ENCODE data around the gene HMSD. TPM values are rescaled to one million over a fixed set of nuclear protein-coding genes. Genes with fewer than 3 reads are reported as not detected.

HMSD gene
- polyA plus RNA-seq, 1 of the 3 experiments (the other 2 are of a cell fraction), result not detected

- ChIA-PET CTCF (interaction anchor here (0.6 to 2.4 kb wide), 40 partner anchors 9 to 468 kb away, joined by 3 to 20 read pairs (median 4); partner anchors contain the start of gene SERPINB2), POLR2A (no interaction called here)
- no peak overlapping the region for H3K27ac ChIP-seq (ENCODE audit: low read depth in 2 of 2, low read length in 1 of 2)
- no peaks in the 10 kb centered on the region for H3K9me2 ChIP-seq
- H3K9ac ChIP-seq, result no peak overlapping the region
- H3K4me3 ChIP-seq (ENCODE audit: low read depth in 2 of 2, low read length in 1 of 2), result no peak overlapping the region
- H3K27me3 ChIP-seq (ENCODE audit: insufficient read depth), result no peaks in the 10 kb centered on the region
- 17% methylated on average over 6 of the region's 6 CpGs for whole genome bisulfite sequencing (ENCODE audit: low lambda C conversion rate)
- no peaks in the 10 kb centered on the region for H4K20me1 ChIP-seq (ENCODE audit: insufficient read depth)
- peaks cover 0 to 3% of the 10 kb centered on the region in 2 experiments; a peak in 1 of 4 replicates for H3K4me1 ChIP-seq (ENCODE audit: control insufficient read depth in 1 of 2, insufficient read depth in 2 of 2, low read depth in 1 of 2, low read length in 1 of 2)
- H3F3A ChIP-seq (replicated peaks; ENCODE audit: insufficient read depth), result no peaks in the 10 kb centered on the region
- no peak overlapping the region for H2AFZ ChIP-seq (ENCODE audit: low read depth)
- no peak overlapping the region for H3K4me2 ChIP-seq
- peak; percentile 72 for DNase-seq
- H3K79me2 ChIP-seq (ENCODE audit: insufficient read depth), result no peaks in the 10 kb centered on the region
- H3K9me3 ChIP-seq, result no peaks in the 10 kb centered on the region
- no peaks in the 10 kb centered on the region for H3K36me3 ChIP-seq (replicated peaks in 1 of 2; ENCODE audit: control insufficient read depth in 1 of 2, insufficient read depth in 2 of 2, low read length in 1 of 2)
- TF ChIP-seq ZBTB33 (IDR thresholded peaks at IDR 0.05; ENCODE audit: borderline replicate concordance, low read depth) (no peak), GATA2 (CRISPR knock-in tag; IDR thresholded peaks at IDR 0.05) (no peak), SIN3A (IDR thresholded peaks at IDR 0.05; ENCODE audit: borderline replicate concordance, low read depth, low read length) (no peak), FOXM1 (IDR thresholded peaks at IDR 0.05; ENCODE audit: low read depth) (no peak), NRF1 (IDR thresholded peaks at IDR 0.05; ENCODE audit: low read depth, low read length) (no peak), YY1 (IDR thresholded peaks at IDR 0.05; ENCODE audit: low read depth) (no peak), EP300 (IDR thresholded peaks at IDR 0.05; ENCODE audit: borderline replicate concordance in 1 of 2, low read depth in 1 of 2, low read length in 1 of 2) (no peak), RAD21 (IDR thresholded peaks at IDR 0.05; ENCODE audit: low read length) (peak; percentile 70), ELF1 (IDR thresholded peaks at IDR 0.05) (no peak), RFX5 (IDR thresholded peaks at IDR 0.05; ENCODE audit: low read length) (no peak), MXI1 (IDR thresholded peaks at IDR 0.05; ENCODE audit: low read depth, low read length) (peak; percentile 29; the same call in 1 of the 2 replicates), FOSL2 (IDR thresholded peaks at IDR 0.05; ENCODE audit: borderline replicate concordance, low read depth) (no peak), EZH2phosphoT487 (IDR thresholded peaks at IDR 0.05; ENCODE audit: borderline replicate concordance, low read depth) (no peak), PBX3 (IDR thresholded peaks at IDR 0.05) (no peak), CHD2 (IDR thresholded peaks at IDR 0.05; ENCODE audit: low read length, partially characterized antibody) (no peak), RCOR1 (IDR thresholded peaks at IDR 0.05; ENCODE audit: low read length) (no peak), MEF2A (IDR thresholded peaks at IDR 0.05; ENCODE audit: borderline replicate concordance, low read depth) (no peak), SMC3 (IDR thresholded peaks at IDR 0.05; ENCODE audit: low read depth, low read length) (peak; percentile 52)
- TF ChIP-seq, protein P1, sequence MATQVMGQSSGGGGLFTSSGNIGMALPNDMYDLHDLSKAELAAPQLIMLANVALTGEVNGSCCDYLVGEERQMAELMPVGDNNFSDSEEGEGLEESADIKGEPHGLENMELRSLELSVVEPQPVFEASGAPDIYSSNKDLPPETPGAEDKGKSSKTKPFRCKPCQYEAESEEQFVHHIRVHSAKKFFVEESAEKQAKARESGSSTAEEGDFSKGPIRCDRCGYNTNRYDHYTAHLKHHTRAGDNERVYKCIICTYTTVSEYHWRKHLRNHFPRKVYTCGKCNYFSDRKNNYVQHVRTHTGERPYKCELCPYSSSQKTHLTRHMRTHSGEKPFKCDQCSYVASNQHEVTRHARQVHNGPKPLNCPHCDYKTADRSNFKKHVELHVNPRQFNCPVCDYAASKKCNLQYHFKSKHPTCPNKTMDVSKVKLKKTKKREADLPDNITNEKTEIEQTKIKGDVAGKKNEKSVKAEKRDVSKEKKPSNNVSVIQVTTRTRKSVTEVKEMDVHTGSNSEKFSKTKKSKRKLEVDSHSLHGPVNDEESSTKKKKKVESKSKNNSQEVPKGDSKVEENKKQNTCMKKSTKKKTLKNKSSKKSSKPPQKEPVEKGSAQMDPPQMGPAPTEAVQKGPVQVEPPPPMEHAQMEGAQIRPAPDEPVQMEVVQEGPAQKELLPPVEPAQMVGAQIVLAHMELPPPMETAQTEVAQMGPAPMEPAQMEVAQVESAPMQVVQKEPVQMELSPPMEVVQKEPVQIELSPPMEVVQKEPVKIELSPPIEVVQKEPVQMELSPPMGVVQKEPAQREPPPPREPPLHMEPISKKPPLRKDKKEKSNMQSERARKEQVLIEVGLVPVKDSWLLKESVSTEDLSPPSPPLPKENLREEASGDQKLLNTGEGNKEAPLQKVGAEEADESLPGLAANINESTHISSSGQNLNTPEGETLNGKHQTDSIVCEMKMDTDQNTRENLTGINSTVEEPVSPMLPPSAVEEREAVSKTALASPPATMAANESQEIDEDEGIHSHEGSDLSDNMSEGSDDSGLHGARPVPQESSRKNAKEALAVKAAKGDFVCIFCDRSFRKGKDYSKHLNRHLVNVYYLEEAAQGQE (IDR thresholded peaks at IDR 0.05; ENCODE audit: low read depth, low read length), result no peak
- TF ChIP-seq, protein P2, sequence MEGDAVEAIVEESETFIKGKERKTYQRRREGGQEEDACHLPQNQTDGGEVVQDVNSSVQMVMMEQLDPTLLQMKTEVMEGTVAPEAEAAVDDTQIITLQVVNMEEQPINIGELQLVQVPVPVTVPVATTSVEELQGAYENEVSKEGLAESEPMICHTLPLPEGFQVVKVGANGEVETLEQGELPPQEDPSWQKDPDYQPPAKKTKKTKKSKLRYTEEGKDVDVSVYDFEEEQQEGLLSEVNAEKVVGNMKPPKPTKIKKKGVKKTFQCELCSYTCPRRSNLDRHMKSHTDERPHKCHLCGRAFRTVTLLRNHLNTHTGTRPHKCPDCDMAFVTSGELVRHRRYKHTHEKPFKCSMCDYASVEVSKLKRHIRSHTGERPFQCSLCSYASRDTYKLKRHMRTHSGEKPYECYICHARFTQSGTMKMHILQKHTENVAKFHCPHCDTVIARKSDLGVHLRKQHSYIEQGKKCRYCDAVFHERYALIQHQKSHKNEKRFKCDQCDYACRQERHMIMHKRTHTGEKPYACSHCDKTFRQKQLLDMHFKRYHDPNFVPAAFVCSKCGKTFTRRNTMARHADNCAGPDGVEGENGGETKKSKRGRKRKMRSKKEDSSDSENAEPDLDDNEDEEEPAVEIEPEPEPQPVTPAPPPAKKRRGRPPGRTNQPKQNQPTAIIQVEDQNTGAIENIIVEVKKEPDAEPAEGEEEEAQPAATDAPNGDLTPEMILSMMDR (IDR thresholded peaks at IDR 0.05), result peak; percentile 84
- TF ChIP-seq, protein P3, sequence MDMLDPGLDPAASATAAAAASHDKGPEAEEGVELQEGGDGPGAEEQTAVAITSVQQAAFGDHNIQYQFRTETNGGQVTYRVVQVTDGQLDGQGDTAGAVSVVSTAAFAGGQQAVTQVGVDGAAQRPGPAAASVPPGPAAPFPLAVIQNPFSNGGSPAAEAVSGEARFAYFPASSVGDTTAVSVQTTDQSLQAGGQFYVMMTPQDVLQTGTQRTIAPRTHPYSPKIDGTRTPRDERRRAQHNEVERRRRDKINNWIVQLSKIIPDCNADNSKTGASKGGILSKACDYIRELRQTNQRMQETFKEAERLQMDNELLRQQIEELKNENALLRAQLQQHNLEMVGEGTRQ (IDR thresholded peaks at IDR 0.05; ENCODE audit: borderline replicate concordance, low read depth, low read length), result no peak
- TF ChIP-seq, protein P4, sequence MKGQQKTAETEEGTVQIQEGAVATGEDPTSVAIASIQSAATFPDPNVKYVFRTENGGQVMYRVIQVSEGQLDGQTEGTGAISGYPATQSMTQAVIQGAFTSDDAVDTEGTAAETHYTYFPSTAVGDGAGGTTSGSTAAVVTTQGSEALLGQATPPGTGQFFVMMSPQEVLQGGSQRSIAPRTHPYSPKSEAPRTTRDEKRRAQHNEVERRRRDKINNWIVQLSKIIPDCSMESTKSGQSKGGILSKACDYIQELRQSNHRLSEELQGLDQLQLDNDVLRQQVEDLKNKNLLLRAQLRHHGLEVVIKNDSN (IDR thresholded peaks at IDR 0.05; ENCODE audit: borderline replicate concordance, low read depth), result no peak
- TF ChIP-seq, protein P5, sequence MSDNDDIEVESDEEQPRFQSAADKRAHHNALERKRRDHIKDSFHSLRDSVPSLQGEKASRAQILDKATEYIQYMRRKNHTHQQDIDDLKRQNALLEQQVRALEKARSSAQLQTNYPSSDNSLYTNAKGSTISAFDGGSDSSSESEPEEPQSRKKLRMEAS (IDR thresholded peaks at IDR 0.05; ENCODE audit: low read depth), result no peak
Measured at GRCh38 chr18:63994783-63995399, 45.8 kb downstream of the HMSD start.
